ENCODE measurements around the gene MRPS7.

Gene MRPS7

DNA sequence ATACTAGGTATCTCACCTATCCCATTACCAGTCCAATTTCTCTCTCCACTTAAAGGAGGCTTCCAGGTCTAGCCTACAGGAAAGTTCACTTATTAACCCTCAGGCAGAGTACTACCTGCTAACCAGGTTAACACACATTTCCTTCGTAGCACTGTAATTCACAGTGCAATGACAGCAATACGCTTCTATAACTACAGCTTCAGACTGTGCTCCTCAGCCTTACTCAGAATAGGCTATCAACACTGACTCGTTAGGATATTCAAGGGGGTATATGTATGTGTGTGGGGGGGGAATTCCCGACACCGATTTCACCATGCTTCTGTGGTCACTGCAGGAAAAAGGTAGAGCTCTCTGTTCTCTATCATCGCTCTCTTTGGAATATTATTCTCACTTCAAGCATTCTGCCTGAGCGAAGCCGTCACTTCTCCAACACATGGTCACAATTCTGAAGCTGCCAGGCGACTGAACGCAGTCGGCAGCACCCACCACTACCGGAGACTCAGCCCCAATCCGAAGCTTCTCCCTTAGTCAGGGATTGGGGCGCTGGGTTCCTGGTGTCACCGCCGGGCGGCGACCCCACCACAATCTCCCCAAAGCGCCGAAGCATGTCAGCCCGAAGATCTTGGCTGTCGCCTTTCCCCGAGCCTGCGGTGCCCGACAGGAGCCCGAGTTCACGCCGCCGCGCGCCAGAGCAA lies 891 bp upstream of the MRPS7 start:
- POLR2A ChIA-PET: interaction anchor here (1.4 to 2.5 kb wide), 5 partner anchors 10 to 226 kb away, joined by 3 to 25 read pairs (median 7); partner anchors contain the start of genes MIF4GD and SLC25A19
- peak overlapping the region; percentile 93 for H3K4me3 ChIP-seq (ENCODE audit: low read depth, low read length)
- CTCF ChIA-PET: interaction anchor here (0.7 to 4.8 kb wide), 11 partner anchors 11 to 152 kb away, joined by 3 to 135 read pairs (median 5); partner anchors contain the start of gene MIF4GD
- DNase-seq (ENCODE audit: low read depth, low spot score): no peak
- TF ChIP-seq, protein P1, sequence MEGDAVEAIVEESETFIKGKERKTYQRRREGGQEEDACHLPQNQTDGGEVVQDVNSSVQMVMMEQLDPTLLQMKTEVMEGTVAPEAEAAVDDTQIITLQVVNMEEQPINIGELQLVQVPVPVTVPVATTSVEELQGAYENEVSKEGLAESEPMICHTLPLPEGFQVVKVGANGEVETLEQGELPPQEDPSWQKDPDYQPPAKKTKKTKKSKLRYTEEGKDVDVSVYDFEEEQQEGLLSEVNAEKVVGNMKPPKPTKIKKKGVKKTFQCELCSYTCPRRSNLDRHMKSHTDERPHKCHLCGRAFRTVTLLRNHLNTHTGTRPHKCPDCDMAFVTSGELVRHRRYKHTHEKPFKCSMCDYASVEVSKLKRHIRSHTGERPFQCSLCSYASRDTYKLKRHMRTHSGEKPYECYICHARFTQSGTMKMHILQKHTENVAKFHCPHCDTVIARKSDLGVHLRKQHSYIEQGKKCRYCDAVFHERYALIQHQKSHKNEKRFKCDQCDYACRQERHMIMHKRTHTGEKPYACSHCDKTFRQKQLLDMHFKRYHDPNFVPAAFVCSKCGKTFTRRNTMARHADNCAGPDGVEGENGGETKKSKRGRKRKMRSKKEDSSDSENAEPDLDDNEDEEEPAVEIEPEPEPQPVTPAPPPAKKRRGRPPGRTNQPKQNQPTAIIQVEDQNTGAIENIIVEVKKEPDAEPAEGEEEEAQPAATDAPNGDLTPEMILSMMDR (IDR thresholded peaks at IDR 0.05; ENCODE audit: insufficient read depth, low read length, missing control alignments): peak; percentile 14

DNA sequence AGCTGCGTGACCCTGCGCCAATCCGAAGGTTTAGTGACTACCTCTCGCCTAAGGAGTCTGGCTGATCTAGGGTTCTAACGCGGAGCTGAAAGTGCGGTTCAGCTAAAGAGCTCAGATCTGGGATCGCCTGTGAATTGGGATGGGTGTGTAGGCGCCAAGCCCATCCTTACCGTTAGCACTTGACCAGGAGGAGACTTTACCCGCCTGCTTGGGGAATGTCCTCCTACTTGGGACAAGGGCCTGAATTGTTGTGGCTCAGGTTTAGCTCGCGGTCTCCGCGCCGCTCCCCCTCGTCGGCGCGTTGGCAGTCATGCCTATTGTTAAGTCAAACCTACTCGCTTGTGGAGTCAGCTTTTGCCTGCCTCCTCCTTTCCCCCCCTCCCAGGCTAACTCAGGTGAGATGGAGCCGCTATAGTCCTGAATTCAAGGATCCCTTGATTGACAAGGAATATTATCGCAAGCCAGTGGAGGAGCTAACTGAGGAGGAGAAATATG lies 480 bp downstream of the MRPS7 start:
- peak overlapping the region; percentile 93 for H3K4me3 ChIP-seq (ENCODE audit: low read depth, low read length)
- DNase-seq (ENCODE audit: low read depth, low spot score): no peak
- ChIA-PET CTCF (interaction anchor here (0.7 to 4.8 kb wide), 12 partner anchors 10 to 150 kb away, joined by 3 to 135 read pairs (median 4); partner anchors contain the start of gene MIF4GD), POLR2A (interaction anchor here (0.6 to 2.5 kb wide), 6 partner anchors 9 to 227 kb away, joined by 3 to 25 read pairs (median 6); partner anchors contain the start of genes MIF4GD and SLC25A19)
- TF ChIP-seq, protein P1 (IDR thresholded peaks at IDR 0.05; ENCODE audit: insufficient read depth, low read length, missing control alignments): no peak

DNA sequence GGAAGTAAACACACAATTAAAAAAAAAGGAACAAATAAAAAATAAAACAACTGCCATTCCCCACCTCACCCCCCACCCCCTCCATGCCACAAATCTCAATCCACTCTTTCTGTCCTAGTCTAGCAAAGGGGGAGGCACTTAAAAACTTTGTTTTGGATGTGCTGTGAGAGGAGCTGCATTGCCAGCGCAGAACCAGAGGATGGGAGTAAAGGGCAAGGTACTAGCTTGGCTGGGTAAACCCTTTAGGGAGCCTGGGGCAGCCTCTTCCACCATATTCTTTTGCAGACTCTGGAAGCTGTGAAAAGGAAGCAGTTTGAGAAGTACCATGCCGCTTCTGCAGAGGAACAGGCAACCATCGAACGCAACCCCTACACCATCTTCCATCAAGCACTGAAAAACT lies 1.4 kb downstream of the MRPS7 start:
- ChIA-PET CTCF (interaction anchor here (0.8 to 4.8 kb wide), 8 partner anchors 9 to 150 kb away, joined by 3 to 135 read pairs (median 5); partner anchors contain the start of gene MIF4GD), POLR2A (interaction anchor here (0.6 to 2.5 kb wide), 2 partner anchors 8 to 37 kb away, joined by 4 to 25 read pairs; partner anchors contain the start of gene MIF4GD)
- H3K4me3 ChIP-seq (ENCODE audit: low read depth, low read length): peak overlapping the region; percentile 8; the same call in 1 of the 2 replicates
- DNase-seq (ENCODE audit: low read depth, low spot score): no peak
- TF ChIP-seq, protein P1 (IDR thresholded peaks at IDR 0.05; ENCODE audit: insufficient read depth, low read length, missing control alignments): no peak

DNA sequence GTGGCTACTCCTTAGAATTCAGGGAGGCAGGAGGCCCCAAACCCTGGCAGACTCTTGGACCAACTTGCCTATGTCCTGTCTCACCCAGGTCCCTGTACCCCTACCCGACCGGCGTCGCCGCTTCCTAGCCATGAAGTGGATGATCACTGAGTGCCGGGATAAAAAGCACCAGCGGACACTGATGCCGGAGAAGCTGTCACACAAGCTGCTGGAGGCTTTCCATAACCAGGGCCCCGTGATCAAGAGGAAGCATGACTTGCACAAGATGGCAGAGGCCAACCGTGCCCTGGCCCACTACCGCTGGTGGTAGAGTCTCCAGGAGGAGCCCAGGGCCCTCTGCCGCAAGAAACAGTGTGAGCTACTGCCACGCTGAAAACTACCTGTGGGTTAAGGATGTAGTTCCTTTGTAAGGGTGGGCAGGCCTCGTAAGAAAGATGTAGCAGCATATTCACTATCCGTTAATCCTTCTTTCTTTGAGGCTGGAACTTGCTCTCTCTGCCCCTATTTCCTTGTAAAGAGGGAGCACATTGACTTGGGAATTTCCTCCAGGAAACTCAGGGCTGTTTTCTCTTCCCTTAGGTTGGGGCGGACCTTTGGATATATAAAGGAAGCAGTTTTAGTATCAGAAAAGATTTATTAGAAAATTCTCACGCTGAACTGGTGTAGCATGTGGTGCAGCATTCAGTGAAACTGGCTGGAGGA lies 4.1 kb downstream of the MRPS7 start:
- CTCF ChIA-PET: interaction anchor here (0.9 kb wide), 1 partner anchor 146 kb away, joined by 3 read pairs; no protein-coding TSS in a partner anchor
- TF ChIP-seq, protein P1 (IDR thresholded peaks at IDR 0.05; ENCODE audit: insufficient read depth, low read length, missing control alignments): no peak
- DNase-seq (ENCODE audit: low read depth, low spot score): no peak
- POLR2A ChIA-PET: no interaction called here
- H3K4me3 ChIP-seq (ENCODE audit: low read depth, low read length): no peak overlapping the region

DNA sequence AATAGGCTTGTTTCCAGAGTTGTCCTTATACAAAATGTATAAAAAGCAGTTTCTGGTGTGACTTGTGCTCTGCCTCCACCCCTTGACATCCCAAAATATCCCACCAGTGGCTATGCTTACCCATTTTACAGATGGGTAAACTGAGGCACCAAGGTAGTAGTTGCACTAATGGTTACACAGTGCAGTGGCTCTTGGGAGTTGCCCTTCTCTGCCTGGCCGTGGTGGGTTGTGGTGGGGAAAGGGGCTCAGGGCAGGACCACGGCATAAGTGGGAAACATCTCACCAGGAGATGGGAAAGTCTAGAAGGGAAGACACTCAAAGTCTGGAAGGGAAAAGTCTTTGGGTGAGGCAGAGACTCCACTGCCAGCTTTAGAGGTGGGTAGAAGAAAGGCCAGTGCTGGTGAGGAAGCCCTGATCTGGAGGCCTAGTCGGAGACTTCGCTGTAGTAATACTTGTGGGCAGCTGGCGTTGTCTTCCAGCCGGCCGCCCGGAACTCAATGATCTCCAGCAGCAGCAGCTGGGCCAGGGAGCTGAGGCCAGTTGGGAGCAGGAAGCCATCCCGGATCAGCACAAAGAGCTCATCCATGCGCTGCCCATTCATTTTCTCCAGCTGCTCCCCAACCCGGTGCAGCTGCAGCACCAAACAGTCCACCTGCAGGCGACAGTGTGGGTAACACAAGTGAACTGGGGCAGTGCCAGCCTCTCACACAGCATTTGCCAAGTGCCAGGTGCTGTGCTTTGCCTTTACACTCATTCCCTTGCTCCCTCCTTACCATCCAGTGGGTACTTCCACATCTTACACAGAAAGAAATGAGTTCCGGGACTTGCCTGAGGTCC lies 4.9 kb downstream of the MRPS7 start:
- ChIA-PET POLR2A (interaction anchor here (1.0 kb wide), 1 partner anchor 23 kb away, joined by 3 read pairs; the partner anchor contains the start of gene SLC25A19), CTCF (interaction anchor here (0.9 to 1.6 kb wide), 2 partner anchors 10 to 23 kb away, joined by 3 to 5 read pairs; partner anchors contain the start of gene SLC25A19)
- no peak for DNase-seq (ENCODE audit: low read depth, low spot score)
- TF ChIP-seq, protein P1 (IDR thresholded peaks at IDR 0.05; ENCODE audit: insufficient read depth, low read length, missing control alignments): no peak
- no peak overlapping the region for H3K4me3 ChIP-seq (ENCODE audit: low read depth, low read length)

Data from AG04449 (cell line).